Measurements from ENCODE around the gene DIAPH2.

Gene DIAPH2

GRCh38 chrX:97638621-97639020, 954.0 kb downstream of the DIAPH2 start:
- Mint-ChIP-seq H3K27me3 (no peaks in the 10 kb centered on the region), H3K36me3 (ENCODE audit: insufficient read depth) (no peaks in the 10 kb centered on the region), H3K27ac (no peak overlapping the region), H3K4me1 (ENCODE audit: low read depth in 2 of 2) (peaks cover 1 to 6% of the 10 kb centered on the region in 2 donors), H3K4me3 (no peak overlapping the region), H3K9me3 (no peaks in the 10 kb centered on the region)
- DNase-seq (no peak), ATAC-seq (replicated peaks) (no peak)

GRCh38 chrX:97639526-97639925, 954.9 kb downstream of the DIAPH2 start:
- Mint-ChIP-seq H3K27me3 (no peaks in the 10 kb centered on the region), H3K27ac (peak overlapping the region in 1 of 2 donors; percentile 46), H3K4me3 (no peak overlapping the region), H3K36me3 (ENCODE audit: insufficient read depth) (no peaks in the 10 kb centered on the region), H3K9me3 (no peaks in the 10 kb centered on the region), H3K4me1 (ENCODE audit: low read depth in 2 of 2) (peaks cover 1 to 6% of the 10 kb centered on the region in 2 donors)
- no peak for DNase-seq
- no peak for ATAC-seq (replicated peaks)

Measured in effector memory CD8-positive, alpha-beta T cell (primary cell).